K562 (cell line): ENCODE measurements around the gene PRSS27.
"Not testable (repeated sequence)": the region's sequence is repeated elsewhere in the genome, so short reads cannot be mapped to it uniquely, and the experiment has no call there.

Source experiments
- ARNT ChIP-seq, 2 experiments: fragments of 450-650 bp; IDR thresholded peaks; 2 replicates each; pipeline ENCODE4 v1.6.1; 2016; ENCODE audit warnings: mild to moderate bottlenecking in 1 of 2
- EP300 ChIP-seq: IDR thresholded peaks from 2 replicates; pipeline ENCODE4 v1.6.1; 2012; ENCODE audit warnings: low read length, improper control_type of control experiment
- FOXK1 ChIP-seq: sonication (generic); formaldehyde crosslinking; IDR thresholded peaks from 2 replicates; pipeline ENCODE4 v1.8.0; 2022; ENCODE audit warnings: missing genetic modification reagents, mild to moderate bottlenecking, borderline replicate concordance
- HDAC2 ChIP-seq: fragments of 450-650 bp; IDR thresholded peaks from 2 replicates; pipeline ENCODE4 v1.6.1; 2016; ENCODE audit warnings: mild to moderate bottlenecking
- NCOR1 ChIP-seq: fragments of 450-650 bp; IDR thresholded peaks from 2 replicates; pipeline ENCODE4 v1.6.1; 2016; ENCODE audit warnings: mild to moderate bottlenecking, moderate library complexity
- POLR2A ChIP-seq: fragments of 450-650 bp; conservative IDR thresholded peaks from 2 replicates; pipeline ENCODE4 v1.6.1; 2016
- SMARCC2 ChIP-seq: fragments of 450-650 bp; IDR thresholded peaks from 2 replicates; pipeline ENCODE4 v1.6.1; 2017; ENCODE audit warnings: antibody characterized with exemption, moderate library complexity, mild to moderate bottlenecking, low read depth
- TAF15 ChIP-seq: fragments of 200-400 bp; formaldehyde crosslinking; IDR thresholded peaks from 2 replicates; pipeline ENCODE4 v1.6.1; 2017; ENCODE audit warnings: mild to moderate bottlenecking, low read depth, low read length, moderate library complexity
- ZNF785 ChIP-seq: fragments of 250-450 bp; sonication (Bioruptor Pico); IDR thresholded peaks from 2 replicates; pipeline ENCODE4 v1.4.0; 2020; ENCODE audit warnings: mild to moderate bottlenecking
- TF ChIP-seq, protein P1 (sequence below), 2 experiments: IDR thresholded peaks; 2 replicates each; pipeline ENCODE4 v1.6.1; 2011; ENCODE audit warnings: borderline replicate concordance in 1 of 2, control low read depth in 1 of 2, low read depth in 1 of 2, low read length in 1 of 2, mild to moderate bottlenecking in 1 of 2, mixed read lengths in 1 of 2, moderate library complexity in 1 of 2; ENCODE audit not compliant: insufficient read depth in 1 of 2, insufficient read length in 1 of 2, poor library complexity in 1 of 2, severe bottlenecking in 1 of 2; ENCODE audit errors: extremely low read depth in 1 of 2
- TF ChIP-seq, protein P2 (sequence below), 2 experiments: fragments of 450-650 bp; IDR thresholded peaks; 2 replicates each; pipeline ENCODE4 v1.6.1; 2016; ENCODE audit warnings: mild to moderate bottlenecking in 2 of 2, borderline replicate concordance in 1 of 2, low read depth in 1 of 2, moderate library complexity in 1 of 2
- TF ChIP-seq, protein P3 (sequence below): fragments of 250-450 bp; sonication (Bioruptor Pico); IDR thresholded peaks from 2 replicates; pipeline ENCODE4 v1.9.0; 2021; ENCODE audit warnings: mild to moderate bottlenecking
- TF ChIP-seq, protein P4 (sequence below): sonication (generic); formaldehyde crosslinking; IDR thresholded peaks from 2 replicates; pipeline ENCODE4 v1.8.0; 2022; ENCODE audit warnings: mild to moderate bottlenecking, missing genetic modification reagents, borderline replicate concordance

DNA sequence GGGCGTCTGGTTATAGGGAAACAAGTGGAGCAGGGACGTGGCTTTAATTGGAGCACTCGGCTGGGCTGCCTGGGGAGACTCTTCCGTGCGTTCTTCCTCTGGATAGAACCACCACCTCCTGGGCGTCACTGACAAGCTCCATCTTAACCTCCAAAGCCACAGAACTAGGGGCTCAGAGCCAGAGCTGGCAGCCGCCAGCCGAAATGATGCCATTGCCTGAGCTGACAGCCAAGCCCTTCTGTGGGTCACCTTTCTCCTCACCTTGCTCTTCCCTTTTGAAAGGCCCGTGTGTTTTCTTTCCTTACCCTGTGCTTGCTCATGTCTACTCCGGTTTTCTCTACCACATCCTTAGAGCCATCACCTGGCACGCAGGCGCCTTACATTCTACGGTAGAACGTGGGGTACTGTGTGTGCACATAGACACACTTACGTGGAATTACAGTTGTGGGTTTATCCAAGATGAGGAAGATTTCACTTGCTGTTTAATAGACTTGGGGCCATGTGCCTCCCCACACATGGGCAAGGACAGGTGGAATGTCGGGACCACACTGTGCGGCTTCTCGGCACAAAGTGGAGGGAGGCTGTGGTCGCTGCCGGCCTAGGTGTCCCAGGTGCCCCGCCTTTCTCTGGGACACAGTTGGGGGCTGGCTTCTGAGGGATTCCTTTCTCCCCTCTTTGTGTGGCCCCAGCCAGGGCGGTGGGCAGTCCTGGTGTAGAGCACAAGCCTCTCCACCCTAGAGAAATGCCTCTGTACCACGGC, 41.6 kb downstream of the PRSS27 start:
- not testable (repeated sequence) for TF ChIP-seq TAF15; SMARCC2; NCOR1; FOXK1 (CRISPR knock-in tag); ARNT (IDR thresholded peaks at IDR 0.05); EP300; HDAC2; ZNF785 (CRISPR knock-in tag); POLR2A
- TF ChIP-seq, protein P1, sequence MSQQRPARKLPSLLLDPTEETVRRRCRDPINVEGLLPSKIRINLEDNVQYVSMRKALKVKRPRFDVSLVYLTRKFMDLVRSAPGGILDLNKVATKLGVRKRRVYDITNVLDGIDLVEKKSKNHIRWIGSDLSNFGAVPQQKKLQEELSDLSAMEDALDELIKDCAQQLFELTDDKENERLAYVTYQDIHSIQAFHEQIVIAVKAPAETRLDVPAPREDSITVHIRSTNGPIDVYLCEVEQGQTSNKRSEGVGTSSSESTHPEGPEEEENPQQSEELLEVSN (IDR thresholded peaks at IDR 0.05; ENCODE audit: borderline replicate concordance in 1 of 2, extremely low read depth in 1 of 2, insufficient read depth in 1 of 2, insufficient read length in 1 of 2, low read depth in 1 of 2, low read length in 1 of 2, poor library complexity in 1 of 2, severe bottlenecking in 1 of 2) = not testable (repeated sequence)
- TF ChIP-seq, protein P2, sequence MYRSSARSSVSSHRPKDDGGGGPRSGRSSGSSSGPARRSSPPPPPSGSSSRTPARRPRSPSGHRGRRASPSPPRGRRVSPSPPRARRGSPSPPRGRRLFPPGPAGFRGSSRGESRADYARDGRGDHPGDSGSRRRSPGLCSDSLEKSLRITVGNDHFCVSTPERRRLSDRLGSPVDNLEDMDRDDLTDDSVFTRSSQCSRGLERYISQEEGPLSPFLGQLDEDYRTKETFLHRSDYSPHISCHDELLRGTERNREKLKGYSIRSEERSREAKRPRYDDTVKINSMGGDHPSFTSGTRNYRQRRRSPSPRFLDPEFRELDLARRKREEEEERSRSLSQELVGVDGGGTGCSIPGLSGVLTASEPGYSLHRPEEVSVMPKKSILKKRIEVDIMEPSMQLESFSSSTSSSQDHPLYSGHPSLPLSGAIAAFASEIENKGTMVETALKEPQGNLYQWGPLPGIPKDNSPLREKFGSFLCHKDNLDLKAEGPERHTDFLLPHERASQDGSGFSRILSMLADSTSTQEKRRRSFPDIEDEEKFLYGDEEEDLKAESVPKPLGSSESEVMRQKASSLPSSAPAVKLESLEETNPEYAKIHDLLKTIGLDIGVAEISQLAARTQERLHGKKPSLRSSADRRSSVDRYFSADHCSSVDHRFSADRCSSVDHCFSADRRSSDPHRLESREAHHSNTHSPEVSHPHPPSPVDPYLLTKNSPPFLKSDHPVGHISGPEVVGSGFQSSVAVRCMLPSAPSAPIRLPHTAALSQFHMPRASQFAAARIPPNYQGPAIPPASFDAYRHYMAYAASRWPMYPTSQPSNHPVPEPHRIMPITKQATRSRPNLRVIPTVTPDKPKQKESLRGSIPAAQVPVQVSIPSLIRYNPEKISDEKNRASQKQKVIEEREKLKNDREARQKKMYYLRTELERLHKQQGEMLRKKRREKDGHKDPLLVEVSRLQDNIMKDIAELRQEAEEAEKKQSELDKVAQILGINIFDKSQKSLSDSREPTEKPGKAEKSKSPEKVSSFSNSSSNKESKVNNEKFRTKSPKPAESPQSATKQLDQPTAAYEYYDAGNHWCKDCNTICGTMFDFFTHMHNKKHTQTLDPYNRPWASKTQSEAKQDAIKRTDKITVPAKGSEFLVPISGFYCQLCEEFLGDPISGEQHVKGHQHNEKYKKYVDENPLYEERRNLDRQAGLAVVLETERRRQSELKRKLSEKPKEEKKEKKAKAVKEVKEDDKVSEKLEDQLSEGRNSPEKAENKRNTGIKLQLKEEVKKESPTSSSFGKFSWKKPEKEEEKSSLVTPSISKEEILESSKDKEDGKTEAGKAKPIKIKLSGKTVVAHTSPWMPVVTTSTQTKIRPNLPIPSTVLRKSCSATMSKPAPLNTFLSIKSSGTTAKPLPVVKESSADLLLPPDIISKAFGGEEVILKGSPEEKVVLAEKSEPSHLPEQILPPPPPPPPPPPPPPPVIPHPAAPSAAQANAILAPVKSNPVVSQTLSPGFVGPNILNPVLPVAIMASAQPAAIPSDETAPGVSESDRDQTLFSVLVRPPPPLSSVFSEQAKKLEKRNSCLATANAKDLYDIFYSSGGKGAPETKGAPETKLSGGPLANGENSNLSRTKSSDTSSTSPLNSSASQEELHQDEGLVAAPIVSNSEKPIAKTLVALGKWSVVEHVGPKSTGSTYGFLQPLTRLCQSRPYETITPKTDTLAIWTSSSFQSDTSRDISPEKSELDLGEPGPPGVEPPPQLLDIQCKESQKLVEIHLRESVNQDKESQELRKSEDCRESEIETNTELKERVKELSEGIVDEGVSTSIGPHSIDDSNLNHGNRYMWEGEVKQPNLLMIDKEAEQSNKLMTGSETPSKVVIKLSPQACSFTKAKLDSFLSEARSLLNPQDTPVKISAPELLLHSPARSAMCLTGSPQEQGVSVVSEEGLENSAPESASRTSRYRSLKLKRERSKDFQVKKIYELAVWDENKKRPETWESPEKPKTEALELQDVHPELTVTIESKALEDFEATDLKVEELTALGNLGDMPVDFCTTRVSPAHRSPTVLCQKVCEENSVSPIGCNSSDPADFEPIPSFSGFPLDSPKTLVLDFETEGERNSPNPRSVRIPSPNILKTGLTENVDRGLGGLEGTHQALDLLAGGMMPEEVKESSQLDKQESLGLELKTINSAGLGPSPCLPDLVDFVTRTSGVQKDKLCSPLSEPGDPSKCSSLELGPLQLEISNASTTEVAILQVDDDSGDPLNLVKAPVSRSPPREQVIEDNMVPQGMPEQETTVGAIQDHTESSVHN (IDR thresholded peaks at IDR 0.05; ENCODE audit: borderline replicate concordance in 1 of 2, low read depth in 1 of 2) = not testable (repeated sequence)
- TF ChIP-seq, protein P3, sequence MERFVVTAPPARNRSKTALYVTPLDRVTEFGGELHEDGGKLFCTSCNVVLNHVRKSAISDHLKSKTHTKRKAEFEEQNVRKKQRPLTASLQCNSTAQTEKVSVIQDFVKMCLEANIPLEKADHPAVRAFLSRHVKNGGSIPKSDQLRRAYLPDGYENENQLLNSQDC (CRISPR knock-in tag) = not testable (repeated sequence)
- TF ChIP-seq, protein P4, sequence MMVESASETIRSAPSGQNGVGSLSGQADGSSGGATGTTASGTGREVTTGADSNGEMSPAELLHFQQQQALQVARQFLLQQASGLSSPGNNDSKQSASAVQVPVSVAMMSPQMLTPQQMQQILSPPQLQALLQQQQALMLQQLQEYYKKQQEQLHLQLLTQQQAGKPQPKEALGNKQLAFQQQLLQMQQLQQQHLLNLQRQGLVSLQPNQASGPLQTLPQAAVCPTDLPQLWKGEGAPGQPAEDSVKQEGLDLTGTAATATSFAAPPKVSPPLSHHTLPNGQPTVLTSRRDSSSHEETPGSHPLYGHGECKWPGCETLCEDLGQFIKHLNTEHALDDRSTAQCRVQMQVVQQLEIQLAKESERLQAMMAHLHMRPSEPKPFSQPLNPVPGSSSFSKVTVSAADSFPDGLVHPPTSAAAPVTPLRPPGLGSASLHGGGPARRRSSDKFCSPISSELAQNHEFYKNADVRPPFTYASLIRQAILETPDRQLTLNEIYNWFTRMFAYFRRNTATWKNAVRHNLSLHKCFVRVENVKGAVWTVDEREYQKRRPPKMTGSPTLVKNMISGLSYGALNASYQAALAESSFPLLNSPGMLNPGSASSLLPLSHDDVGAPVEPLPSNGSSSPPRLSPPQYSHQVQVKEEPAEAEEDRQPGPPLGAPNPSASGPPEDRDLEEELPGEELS (CRISPR knock-in tag) = not testable (repeated sequence)
